ENCODE results near the gene CDH2.

GRCh38 chr18:28034567-28034966 is 142.4 kb downstream of the CDH2 start:
- TF ChIP-seq EZH2 (IDR thresholded peaks at IDR 0.05; ENCODE audit: low read length, missing control alignments) = no peak
- TF ChIP-seq CTCF (conservative IDR thresholded peaks at IDR 0.05 in 1 of 2, IDR thresholded peaks at IDR 0.05 in 1 of 2; ENCODE audit: low read depth in 1 of 2, low read length in 2 of 2) = no peak
